ENCODE results near the gene FOXP1. TPM values are rescaled to one million over a fixed set of nuclear protein-coding genes. Genes with fewer than 3 reads are reported as not detected.
A peak's percentile ranks its signal among the peaks of the same experiment; 100 is the strongest.

FOXP1 gene
- total and polyA plus RNA-seq, 9 of the 15 experiments (the other 6 are each of a cell fraction or from before 2014, with no cell fraction given) = 7.7 to 34.5 (median 13.7) TPM

DNA sequence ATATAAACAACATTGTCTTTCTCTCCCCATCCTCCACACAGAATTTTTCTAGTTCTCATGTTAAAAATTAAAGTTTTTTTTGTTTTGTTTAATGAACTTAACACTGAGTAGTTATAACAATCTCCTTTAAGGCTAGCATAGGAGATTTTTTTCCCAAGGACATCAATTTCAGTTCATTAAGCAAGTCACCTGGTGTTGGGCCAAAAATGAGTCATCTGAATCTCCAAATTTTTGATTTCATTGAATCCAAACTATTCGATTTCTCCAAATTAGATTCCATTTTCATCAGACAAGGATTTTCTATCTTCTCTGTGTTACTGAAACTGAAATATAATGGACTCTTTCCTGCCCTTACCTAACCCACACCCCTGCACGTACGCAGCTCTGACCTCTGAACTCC is 639.6 kb downstream of the FOXP1 start:
- ChIA-PET CTCF (ENCODE audit: low intra/inter-chr PET ratio) (no interaction called here), POLR2A (no interaction called here)
- Histone ChIP-seq H3K79me2 (ENCODE audit: control insufficient read depth, insufficient read depth, low read length) (no peaks in the 10 kb centered on the region), H3K27ac (ENCODE audit: extremely low read depth, low read depth, low read length) (no peak overlapping the region), H3K9me3 (replicated peaks; ENCODE audit: control insufficient read depth, insufficient read depth, low read depth, low read length) (no peaks in the 10 kb centered on the region), H3K4me3 (no peak overlapping the region), H2AFZ (ENCODE audit: low read depth, low read length) (no peak overlapping the region), H4K20me1 (replicated peaks; ENCODE audit: control insufficient read depth, insufficient read depth, low read length) (no peaks in the 10 kb centered on the region), H3K27me3 (ENCODE audit: control insufficient read depth in 2 of 2, insufficient read depth in 2 of 2, low read length in 2 of 2) (no peaks in the 10 kb centered on the region), H3K4me2 (ENCODE audit: insufficient read depth, low read length) (no peak overlapping the region), H3K9me1 (ENCODE audit: control insufficient read depth, insufficient read depth, low read length) (no peaks in the 10 kb centered on the region), H3K9ac (ENCODE audit: insufficient read depth in 1 of 2, low read depth in 2 of 2, low read length in 2 of 2) (no peak overlapping the region), H3K36me3 (ENCODE audit: control insufficient read depth, insufficient read depth, low read length) (no peaks in the 10 kb centered on the region), H3K4me1 (replicated peaks in 1 of 2; ENCODE audit: control insufficient read depth in 2 of 2, insufficient read depth in 2 of 2, low read length in 2 of 2) (no peaks in the 10 kb centered on the region)
- intact Hi-C loops (cut with micrococcal nuclease) (no loop called here), in situ Hi-C loops (cut with MboI) (no loop called here)
- no peak for DNase-seq (ENCODE audit: extremely low read depth in 1 of 4, low spot score in 3 of 4)
- no peak for FAIRE-seq
- ATAC-seq = no peak
- no peak for TF ChIP-seq SMAD2 (IDR thresholded peaks at IDR 0.05; ENCODE audit: low read depth, low read length)
- no peak for TF ChIP-seq ZNF311 (CRISPR knock-in tag; IDR thresholded peaks at IDR 0.05)
- TF ChIP-seq KLF1 (tag; IDR thresholded peaks at IDR 0.05) = no peak
- no peak for TF ChIP-seq SUPT5H (IDR thresholded peaks at IDR 0.05)
- TF ChIP-seq NR2C1 (IDR thresholded peaks at IDR 0.05) = 0 out of 2 replicates have a peak, but pooled peaks have one; percentile 20
- no peak for TF ChIP-seq NR2C1 (tag; IDR thresholded peaks at IDR 0.05)
- no peak for TF ChIP-seq HNRNPUL1 (IDR thresholded peaks at IDR 0.05; ENCODE audit: low read length)
- TF ChIP-seq GATAD2B (IDR thresholded peaks at IDR 0.05; ENCODE audit: borderline replicate concordance) = no peak
- no peak for TF ChIP-seq ESRRA (IDR thresholded peaks at IDR 0.05; ENCODE audit: borderline replicate concordance, low read depth)
- no TSS peak for BruUV-seq (replicated peaks)
- WGBS (ENCODE audit: insufficient coverage, low coverage, missing lambda C conversion rate) = 3% methylated on average over 3 of the region's 3 CpGs
